Loucy (cell line): ENCODE measurements around the gene MRTFB.

ENCODE experiments used
- CTCF ChIP-seq: fragments of 200-600 bp; sonication (generic); conservative IDR thresholded peaks from 2 replicates; pipeline ENCODE4 v1.5.1; 2014; ENCODE audit warnings: mild to moderate bottlenecking, antibody characterized with exemption, low read length
- EZH2phosphoT487 ChIP-seq: fragments of 200-600 bp; IDR thresholded peaks from 2 replicates; pipeline ENCODE4 v1.6.1; 2018; ENCODE audit warnings: antibody characterized with exemption, mild to moderate bottlenecking, moderate library complexity, borderline replicate concordance

- no peak for TF ChIP-seq CTCF
- no peak for TF ChIP-seq EZH2phosphoT487
Observed at GRCh38 chr16:14198572-14198971, 127.5 kb downstream of the MRTFB start.
